Aorta (tissue), 5 donors: Measurements from ENCODE around the gene DHX30. TPM values are rescaled to one million over a fixed set of nuclear protein-coding genes. Genes with fewer than 3 reads are reported as not detected.
A peak's percentile ranks its signal among the peaks of the same experiment; 100 is the strongest.

Experiments used
- ATAC-seq: fragments of 200-7000 bp; cut with Tn5 transposase; one replicate; pipeline ENCODE4 v1.9.1; 2022; ENCODE audit warnings: moderate library complexity; ENCODE audit not compliant: low FRiP score
- DNase-seq, 2 donors: peaks; one replicate each; pipeline ENCODE4 v3.0.0-alpha.2; 2020
- H3K27ac ChIP-seq, 2 donors: one replicate each; pipeline ENCODE4 v1.5.1; 2013; ENCODE audit warnings: low read length in 2 of 2, mild to moderate bottlenecking in 2 of 2, moderate library complexity in 2 of 2, control low read depth in 1 of 2, inconsistent platforms in 1 of 2, low read depth in 1 of 2
- H3K27me3 ChIP-seq, 2 donors: one replicate each; pipeline ENCODE4 v1.6.1; 2013; ENCODE audit warnings: control low read depth in 1 of 2, low read length in 1 of 2, mild to moderate bottlenecking in 1 of 2, moderate library complexity in 1 of 2; ENCODE audit not compliant: insufficient read depth in 2 of 2, control insufficient read depth in 1 of 2
- H3K36me3 ChIP-seq, 2 donors: one replicate each; pipeline ENCODE4 v1.6.1; 2013; ENCODE audit warnings: control low read depth in 1 of 2, low read length in 1 of 2, mild to moderate bottlenecking in 1 of 2; ENCODE audit not compliant: insufficient read depth in 2 of 2, control insufficient read depth in 1 of 2
- H3K4me1 ChIP-seq, 2 donors: one replicate each; pipeline ENCODE4 v1.6.1; 2013; ENCODE audit warnings: low read length in 2 of 2, control low read depth in 1 of 2, mild to moderate bottlenecking in 1 of 2, moderate library complexity in 1 of 2; ENCODE audit not compliant: insufficient read depth in 2 of 2, control insufficient read depth in 1 of 2
- H3K4me3 ChIP-seq, 2 donors: one replicate each; pipeline ENCODE4 v1.5.1; 2013; ENCODE audit warnings: low read length in 2 of 2, control low read depth in 1 of 2, mild to moderate bottlenecking in 1 of 2
- H3K9me3 ChIP-seq: one replicate; pipeline ENCODE4 v1.6.1; 2013; ENCODE audit warnings: mild to moderate bottlenecking, low read length; ENCODE audit not compliant: control insufficient read depth
- WGBS, 2 donors: extraction: QIAGEN DNeasy Blood & Tissue Kit; methylation state at CpG; one replicate each; pipeline ENCODE4 v1.1.7; 2013; 5-methylcytosine and 5-hydroxymethylcytosine counted together
- intact Hi-C, 2 donors: fragments of 100-400 bp; cut with DNase I; formaldehyde crosslinking; loops; one replicate each; pipeline versions ENCODE4 v1.14.2 to v1.15.0; 2022
- polyA plus RNA-seq, 2 donors: library from polyadenylated mRNA; stranded (reverse); fragments of 200-250 nt; gene quantifications; one replicate each; pipeline ENCODE4 v1.2.3, GENCODE V29; 2013
- total RNA-seq, 2 donors: library from RNA; stranded (reverse); fragmentation: NEBNext Ultra II Directional; extraction: Animal tissue kit (Norgen Biotek cat#: 25700); gene quantifications; one replicate each; pipeline ENCODE4 v1.2.1, GENCODE V29; 2021
- donor health status: healthy with polysubstance abuse.
- donor health status: Bipolar disorder and iron deficiency.
- donor health status: DM: no; HTN: no; CAD: no.
- donor health status: DM: no; HTN: no; CAD: no.
- donor health status: DM: yes; HTN: yes; CAD: no.

Gene DHX30
- total and polyA plus RNA-seq, 4 donors = 12.8 to 54.2 (median 50.6) TPM

DNA sequence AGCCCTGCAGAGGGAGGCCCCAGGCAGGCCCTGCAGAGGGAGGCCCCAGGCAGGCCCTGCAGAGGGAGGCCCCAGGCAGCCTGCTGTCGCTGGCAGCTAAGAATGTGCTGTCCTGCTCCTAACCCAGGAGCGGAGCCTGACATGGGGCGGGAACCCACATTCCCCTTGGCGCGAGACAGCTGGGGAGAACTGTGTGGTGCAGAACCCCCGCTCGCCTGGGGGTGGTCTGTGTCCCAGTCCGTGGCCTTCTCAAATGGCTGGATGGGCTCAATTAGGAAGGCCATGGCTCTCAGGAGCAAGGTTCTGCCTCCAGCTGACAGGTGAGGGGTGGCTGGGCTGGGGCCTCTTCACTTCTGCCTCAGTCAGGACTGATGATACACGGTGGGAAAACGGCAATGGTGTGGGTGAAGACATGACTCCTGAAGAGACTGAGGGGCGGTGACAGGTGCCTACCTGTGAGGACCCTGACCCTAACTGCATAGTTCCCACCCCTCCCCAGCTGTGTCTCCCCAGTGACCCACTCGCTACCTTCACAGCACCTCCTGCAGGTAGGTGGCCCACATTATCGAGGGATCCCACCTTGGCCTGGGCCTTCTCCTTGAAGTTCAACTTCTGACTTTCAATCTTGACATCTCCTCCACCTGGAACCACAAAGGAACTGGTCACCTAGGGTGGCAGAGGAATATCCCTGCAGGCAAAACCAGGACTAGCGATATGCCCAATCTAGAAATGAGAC lies 52.0 kb downstream of the DHX30 start:
- Histone ChIP-seq H3K4me3 (no peak overlapping the region), H3K27ac (no peak overlapping the region), H3K27me3 (no peaks in the 10 kb centered on the region), H3K9me3 (no peaks in the 10 kb centered on the region), H3K36me3 (peaks cover 0 to 4% of the 10 kb centered on the region in 2 donors), H3K4me1 (no peaks in the 10 kb centered on the region)
- no peak for ATAC-seq
- WGBS, 2 donors = 86 to 89% methylated on average over 14 of the region's 14 CpGs
- peak in 1 of 2 donors; percentile 66 for DNase-seq
- intact Hi-C loops = no loop called here

DNA sequence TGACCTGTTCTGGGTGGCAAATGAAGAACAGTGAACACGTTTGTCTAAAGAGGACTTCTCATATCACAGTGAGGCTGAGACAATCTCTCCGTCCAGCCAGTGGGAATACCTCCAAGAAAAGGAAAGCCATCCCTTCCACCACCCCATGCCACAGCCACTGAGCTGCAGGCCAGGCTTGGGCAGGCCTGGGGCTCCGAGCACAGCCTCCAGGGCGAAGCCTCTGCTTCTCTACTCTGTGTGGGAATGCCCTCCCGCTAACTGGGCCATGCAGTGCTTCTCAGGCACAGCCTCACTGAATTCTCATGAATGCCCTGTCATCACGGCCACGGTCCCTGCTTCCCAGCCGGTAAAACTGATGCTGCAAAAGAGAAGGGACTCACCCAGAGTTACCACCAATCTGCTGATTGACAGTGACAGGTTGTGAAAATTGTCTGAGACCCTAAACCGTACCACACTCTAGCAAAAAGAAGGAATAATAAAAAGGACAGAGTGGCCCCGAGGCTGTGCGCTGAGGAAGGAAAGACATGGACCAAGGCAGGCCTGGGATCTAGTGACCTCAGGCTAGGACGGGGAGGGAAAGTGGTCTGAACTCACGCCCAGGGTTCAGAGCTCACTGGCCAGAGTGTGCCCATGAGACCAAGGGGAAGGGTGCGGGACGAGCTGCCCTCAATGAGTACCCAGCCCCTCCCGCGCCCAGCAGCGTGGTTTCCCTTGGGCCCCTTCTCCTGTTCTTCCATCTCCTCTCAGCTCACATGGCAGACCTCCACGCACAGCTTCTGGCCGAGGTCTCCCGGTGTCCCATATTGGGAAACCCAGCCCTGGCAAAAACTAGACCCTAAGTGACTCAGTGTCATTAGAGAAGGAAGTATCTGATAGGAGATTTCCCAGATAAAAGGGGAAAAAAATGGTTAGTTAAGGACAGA lies 52.8 kb downstream of the DHX30 start:
- H3K36me3 ChIP-seq = peaks cover 0 to 4% of the 10 kb centered on the region in 2 donors
- H3K27ac ChIP-seq = no peak overlapping the region
- peak in 1 of 2 donors; percentile 74 for DNase-seq
- WGBS, 2 donors = 73 to 76% methylated on average over 21 of the region's 21 CpGs
- H3K27me3 ChIP-seq = no peaks in the 10 kb centered on the region
- no peaks in the 10 kb centered on the region for H3K9me3 ChIP-seq
- ATAC-seq = peak; percentile 47
- no peaks in the 10 kb centered on the region for H3K4me1 ChIP-seq
- no peak overlapping the region for H3K4me3 ChIP-seq
- intact Hi-C loops = no loop called here

DNA sequence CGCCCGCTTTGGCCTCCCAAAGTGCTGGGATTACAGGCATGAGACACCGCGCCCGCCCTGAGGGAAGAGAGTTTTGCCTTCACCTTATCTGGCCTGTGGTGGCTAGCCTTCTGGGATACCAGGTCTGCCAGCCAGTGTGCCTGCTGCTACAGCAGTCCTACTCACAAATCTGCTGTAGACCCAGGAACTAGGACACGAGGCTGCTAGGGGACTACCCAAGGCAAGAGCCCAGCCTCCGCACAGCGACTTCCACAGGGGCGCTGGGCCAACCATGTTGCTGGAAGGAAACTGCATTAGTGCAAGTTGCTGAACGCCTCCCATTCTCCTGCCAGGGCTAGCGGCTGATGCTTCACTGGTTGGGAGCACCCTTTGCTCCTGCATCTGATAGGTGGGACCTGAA lies 53.7 kb downstream of the DHX30 start:
- Histone ChIP-seq H3K36me3 (peaks cover 0 to 4% of the 10 kb centered on the region in 2 donors), H3K4me3 (no peak overlapping the region), H3K27ac (no peak overlapping the region), H3K27me3 (no peaks in the 10 kb centered on the region), H3K4me1 (no peaks in the 10 kb centered on the region), H3K9me3 (no peaks in the 10 kb centered on the region)
- peak; percentile 66 to 74 for DNase-seq
- no peak for ATAC-seq
- intact Hi-C loops = no loop called here
- WGBS, 2 donors = 79 to 80% methylated on average over 11 of the region's 11 CpGs

DNA sequence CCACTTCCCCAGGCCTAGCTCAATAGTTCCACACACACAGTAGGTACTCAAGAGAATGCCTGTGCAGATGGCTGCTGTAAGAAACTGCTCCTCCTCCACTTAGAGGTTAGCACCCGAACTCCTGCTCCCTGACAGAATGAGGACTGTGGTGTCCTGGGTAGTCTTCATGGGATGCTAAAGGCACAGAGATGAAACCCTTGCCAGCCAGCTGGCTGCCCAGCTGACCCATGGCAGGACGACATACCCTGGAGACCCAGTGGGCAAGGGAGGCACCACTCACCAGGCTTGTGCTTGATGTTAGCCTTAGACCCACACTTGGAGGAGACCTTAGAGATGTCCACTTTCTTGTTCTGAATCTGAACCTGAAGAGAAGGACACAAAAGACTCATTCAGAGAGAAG lies 54.2 kb downstream of the DHX30 start:
- ATAC-seq = no peak
- Histone ChIP-seq H3K4me3 (no peak overlapping the region), H3K27me3 (no peaks in the 10 kb centered on the region), H3K4me1 (no peaks in the 10 kb centered on the region), H3K27ac (no peak overlapping the region), H3K36me3 (peaks cover 0 to 4% of the 10 kb centered on the region in 2 donors), H3K9me3 (no peaks in the 10 kb centered on the region)
- WGBS, 2 donors = 77 to 78% methylated on average over 2 of the region's 2 CpGs
- DNase-seq = peak in 1 of 2 donors; percentile 26
- intact Hi-C loops = no loop called here

DNA sequence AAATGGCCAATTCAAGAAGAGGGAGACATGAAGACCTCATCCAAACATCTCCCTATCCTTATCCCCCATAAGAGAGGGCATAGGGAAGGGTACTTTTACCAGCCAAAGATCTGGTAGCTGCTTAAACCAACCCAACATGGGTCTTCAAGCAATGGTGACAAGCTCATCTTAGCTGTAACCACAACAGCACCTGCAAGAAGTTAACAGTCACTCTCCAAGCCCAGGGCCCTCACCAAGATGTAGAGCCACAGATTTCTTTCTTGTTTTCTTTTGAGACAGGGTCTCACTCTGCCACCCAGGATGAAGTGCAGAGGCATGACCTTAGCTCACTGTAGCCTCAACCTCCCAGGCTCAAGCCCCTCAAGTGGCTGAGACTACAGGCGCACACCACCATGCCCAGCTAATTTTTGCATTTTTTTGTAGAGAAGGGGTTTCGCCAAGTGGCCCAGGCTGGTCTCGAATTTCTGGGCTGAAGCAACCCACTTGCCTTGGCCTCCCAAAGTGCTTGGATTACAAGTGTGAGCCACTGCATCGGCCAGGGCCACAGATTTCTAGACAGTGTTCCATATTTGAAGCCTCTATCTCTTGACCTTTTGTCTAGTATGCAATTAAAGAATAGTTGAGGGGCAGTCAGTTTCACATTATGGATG lies 57.1 kb downstream of the DHX30 start:
- H3K27me3 ChIP-seq = no peaks in the 10 kb centered on the region
- H3K27ac ChIP-seq = no peak overlapping the region
- intact Hi-C loops = no loop called here
- no peaks in the 10 kb centered on the region for H3K9me3 ChIP-seq
- WGBS, 2 donors = 92 to 94% methylated on average over 4 of the region's 4 CpGs
- no peak for ATAC-seq
- H3K36me3 ChIP-seq = peaks cover 0 to 4% of the 10 kb centered on the region in 2 donors
- no peaks in the 10 kb centered on the region for H3K4me1 ChIP-seq
- H3K4me3 ChIP-seq = no peak overlapping the region
- peak in 1 of 2 donors; percentile 43 for DNase-seq

DNA sequence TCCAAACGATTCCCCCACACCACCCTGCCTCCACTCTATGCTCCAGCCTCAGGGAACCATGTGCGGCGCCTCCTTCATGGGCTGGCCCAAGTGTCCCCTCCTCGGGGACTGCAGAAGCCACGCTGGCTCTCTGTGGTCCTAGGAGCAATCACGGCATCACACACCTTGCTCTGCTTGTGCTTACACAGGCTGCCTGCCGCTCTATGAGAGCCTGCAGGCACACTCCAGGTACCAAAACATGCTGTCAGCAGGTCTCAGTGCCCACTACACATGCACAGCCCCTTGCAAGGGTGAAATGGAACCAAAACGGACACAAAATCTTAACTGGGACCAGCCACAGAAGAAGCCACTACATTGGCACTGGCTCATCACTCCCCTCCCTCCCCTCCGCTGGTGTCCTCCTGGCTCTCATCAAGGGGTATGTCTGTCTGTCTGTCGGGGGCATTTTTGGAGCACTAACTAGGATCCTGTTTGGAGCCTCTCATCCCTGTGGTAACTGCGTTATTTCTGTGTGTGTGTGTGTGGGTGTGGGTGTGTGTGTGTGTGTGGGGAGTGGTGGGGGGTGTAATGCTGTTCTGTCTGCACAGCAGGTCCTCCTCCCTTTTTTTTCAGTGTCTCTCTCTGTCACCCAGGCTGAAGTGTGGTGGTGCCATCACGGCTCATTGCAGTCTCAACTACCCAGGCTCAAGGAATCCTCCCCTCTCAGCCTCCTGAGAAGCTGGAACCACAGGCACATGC lies 60.6 kb downstream of the DHX30 start:
- no peak overlapping the region for H3K4me3 ChIP-seq
- no peak for ATAC-seq
- DNase-seq = peak in 1 of 2 donors; percentile 30
- WGBS, 2 donors = 87 to 88% methylated on average over 12 of the region's 12 CpGs
- no peaks in the 10 kb centered on the region for H3K4me1 ChIP-seq
- H3K27ac ChIP-seq = no peak overlapping the region
- H3K9me3 ChIP-seq = no peaks in the 10 kb centered on the region
- intact Hi-C loops = no loop called here
- no peaks in the 10 kb centered on the region for H3K27me3 ChIP-seq
- H3K36me3 ChIP-seq = peaks cover 0 to 8% of the 10 kb centered on the region in 2 donors

DNA sequence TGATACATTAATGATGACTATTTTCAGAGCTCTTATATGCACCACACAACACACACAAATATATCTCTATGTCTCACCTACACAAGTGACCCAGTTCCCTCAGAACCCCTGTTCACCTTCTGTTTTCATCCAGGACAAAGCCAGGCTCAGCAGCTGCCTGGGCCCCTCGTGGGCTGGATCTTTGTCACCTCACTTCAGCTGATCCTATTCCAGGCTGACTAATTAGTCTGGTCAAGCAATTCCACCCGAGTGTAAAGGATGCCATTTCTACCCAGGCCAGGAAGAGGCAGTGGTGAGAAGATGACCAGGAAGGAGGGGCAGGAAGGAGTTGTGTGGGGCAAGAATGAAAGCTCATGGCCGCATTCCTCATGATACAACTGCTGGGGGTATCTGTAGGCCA lies 62.3 kb downstream of the DHX30 start:
- H3K9me3 ChIP-seq = no peaks in the 10 kb centered on the region
- peaks cover 1 to 15% of the 10 kb centered on the region in 2 donors for H3K36me3 ChIP-seq
- WGBS, 2 donors = 49% methylated on average over 3 of the region's 3 CpGs
- no peak overlapping the region for H3K27ac ChIP-seq
- no peaks in the 10 kb centered on the region for H3K4me1 ChIP-seq
- H3K27me3 ChIP-seq = no peaks in the 10 kb centered on the region
- intact Hi-C loops = no loop called here
- no peak for DNase-seq
- no peak for ATAC-seq
- H3K4me3 ChIP-seq = no peak overlapping the region

DNA sequence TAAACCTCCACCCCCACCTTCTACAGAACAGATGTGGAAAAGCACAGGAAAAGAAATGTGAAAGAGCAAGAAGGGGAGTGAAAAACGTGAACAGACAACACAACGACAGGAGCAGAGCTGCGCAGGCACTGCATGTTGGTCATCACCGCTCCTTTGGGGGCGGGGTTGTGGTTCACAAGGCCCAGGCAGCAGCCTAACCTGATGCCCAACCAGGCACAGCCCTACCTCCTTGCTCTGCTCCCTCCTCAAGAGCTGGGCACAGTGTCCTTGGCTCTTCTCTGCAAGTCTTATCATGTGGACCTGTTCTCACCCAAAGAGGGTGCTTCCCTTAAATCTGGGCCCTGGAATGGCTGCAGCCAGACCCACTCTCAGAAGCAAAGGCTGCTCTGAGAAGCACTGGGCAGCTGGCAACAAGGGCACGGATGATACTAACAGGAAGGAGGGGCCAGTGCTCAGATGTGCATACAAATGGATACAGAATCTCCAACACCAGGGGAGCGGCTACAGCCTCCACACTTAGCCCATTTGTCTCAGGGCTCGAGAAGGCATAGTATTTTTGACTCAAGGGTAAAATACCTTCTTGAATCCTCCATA lies 64.6 kb downstream of the DHX30 start:
- peaks cover 5 to 26% of the 10 kb centered on the region in 2 donors for H3K36me3 ChIP-seq
- no peaks in the 10 kb centered on the region for H3K9me3 ChIP-seq
- intact Hi-C loops = no loop called here
- WGBS, 2 donors = 48 to 54% methylated on average over 8 of the region's 8 CpGs
- no peaks in the 10 kb centered on the region for H3K4me1 ChIP-seq
- peak in 1 of 2 donors; percentile 55 for DNase-seq
- peak overlapping the region in 1 of 2 donors; percentile 69 for H3K27ac ChIP-seq
- no peak overlapping the region for H3K4me3 ChIP-seq
- no peak for ATAC-seq
- no peaks in the 10 kb centered on the region for H3K27me3 ChIP-seq
